Body of pancreas (tissue), 4 donors: ENCODE data around the gene COL27A1.

Experiments used
- POLR2A ChIP-seq, 3 donors: fragments of 450-650 bp; IDR thresholded peaks; one replicate each; pipeline ENCODE4 v1.6.1; 2016; ENCODE audit warnings: antibody characterized with exemption in 3 of 3, mild to moderate bottlenecking in 2 of 3
- TF ChIP-seq, protein P1 (sequence below), 7 experiments: fragments of 450-650 bp in 4 of 7; fragments of 200-600 bp in 3 of 7; sonication (generic) in 3 of 7; IDR thresholded peaks; one replicate each; pipeline ENCODE4 v1.5.1; 2016 to 2019; ENCODE audit warnings: antibody characterized with exemption in 7 of 7

DNA sequence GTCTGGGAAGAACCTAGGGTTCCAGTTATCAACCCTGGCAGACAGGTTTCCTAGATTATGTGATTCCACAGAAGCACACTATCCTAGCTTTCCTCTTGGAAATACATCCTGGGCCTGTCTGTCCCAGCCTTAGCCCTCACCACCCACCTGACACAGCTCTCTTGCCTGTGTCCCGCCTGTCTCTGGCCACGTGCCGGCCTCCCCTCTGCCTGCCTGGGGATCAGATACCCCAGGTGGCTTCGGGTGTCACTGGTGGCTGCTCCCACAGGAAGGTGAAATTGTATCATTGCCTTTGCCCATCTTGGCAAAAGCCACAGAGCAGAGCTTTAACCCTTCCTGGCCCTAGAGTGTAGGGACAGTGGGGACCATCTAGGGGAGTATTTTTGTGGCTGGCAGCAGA lies 6.2 kb downstream of the COL27A1 start:
- TF ChIP-seq, protein P1, sequence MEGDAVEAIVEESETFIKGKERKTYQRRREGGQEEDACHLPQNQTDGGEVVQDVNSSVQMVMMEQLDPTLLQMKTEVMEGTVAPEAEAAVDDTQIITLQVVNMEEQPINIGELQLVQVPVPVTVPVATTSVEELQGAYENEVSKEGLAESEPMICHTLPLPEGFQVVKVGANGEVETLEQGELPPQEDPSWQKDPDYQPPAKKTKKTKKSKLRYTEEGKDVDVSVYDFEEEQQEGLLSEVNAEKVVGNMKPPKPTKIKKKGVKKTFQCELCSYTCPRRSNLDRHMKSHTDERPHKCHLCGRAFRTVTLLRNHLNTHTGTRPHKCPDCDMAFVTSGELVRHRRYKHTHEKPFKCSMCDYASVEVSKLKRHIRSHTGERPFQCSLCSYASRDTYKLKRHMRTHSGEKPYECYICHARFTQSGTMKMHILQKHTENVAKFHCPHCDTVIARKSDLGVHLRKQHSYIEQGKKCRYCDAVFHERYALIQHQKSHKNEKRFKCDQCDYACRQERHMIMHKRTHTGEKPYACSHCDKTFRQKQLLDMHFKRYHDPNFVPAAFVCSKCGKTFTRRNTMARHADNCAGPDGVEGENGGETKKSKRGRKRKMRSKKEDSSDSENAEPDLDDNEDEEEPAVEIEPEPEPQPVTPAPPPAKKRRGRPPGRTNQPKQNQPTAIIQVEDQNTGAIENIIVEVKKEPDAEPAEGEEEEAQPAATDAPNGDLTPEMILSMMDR (IDR thresholded peaks at IDR 0.05): no peak
- TF ChIP-seq POLR2A (IDR thresholded peaks at IDR 0.05): no peak
